GM23338 (cell line): ENCODE data around the gene KCNB1. TPM values are rescaled to one million over a fixed set of nuclear protein-coding genes. Genes with fewer than 3 reads are reported as not detected.

Experiments
- ATAC-seq: fragments of 200-7000 bp; cut with Tn5 transposase; 3 replicates; pipeline ENCODE4 v1.9.1; 2020
- DNase-seq: peaks from one replicate; pipeline ENCODE4 v3.0.0-alpha.2; 2015; ENCODE audit warnings: low spot score
- H2AFZ ChIP-seq: fragments of 200-600 bp; sonication (generic); 2 replicates; pipeline ENCODE4 v1.8.0; 2016; ENCODE audit warnings: antibody characterized with exemption, mild to moderate bottlenecking, moderate library complexity
- H3F3A ChIP-seq: fragments of 200-600 bp; sonication (generic); replicated peaks from 2 replicates; pipeline ENCODE4 v1.8.0; 2017; ENCODE audit warnings: antibody characterized with exemption, mixed run types, low read depth
- H3K27ac ChIP-seq: fragments of 200-600 bp; sonication (generic); 2 replicates; pipeline ENCODE4 v1.6.1; 2016; ENCODE audit warnings: low read depth
- H3K27me3 ChIP-seq: fragments of 200-600 bp; sonication (generic); 2 replicates; pipeline ENCODE4 v1.8.0; 2016; ENCODE audit warnings: mild to moderate bottlenecking, mixed run types, moderate library complexity; ENCODE audit not compliant: insufficient read depth
- H3K36me3 ChIP-seq: fragments of 200-600 bp; sonication (generic); 2 replicates; pipeline ENCODE4 v1.8.0; 2016; ENCODE audit warnings: mild to moderate bottlenecking; ENCODE audit not compliant: insufficient read depth
- H3K4me1 ChIP-seq: fragments of 200-600 bp; sonication (generic); 2 replicates; pipeline ENCODE4 v1.8.0; 2016; ENCODE audit warnings: mild to moderate bottlenecking, moderate library complexity; ENCODE audit not compliant: insufficient read depth
- H3K4me2 ChIP-seq: fragments of 200-600 bp; sonication (generic); 2 replicates; pipeline ENCODE4 v1.7.1; 2017; ENCODE audit warnings: mixed run types
- H3K4me3 ChIP-seq: fragments of 200-600 bp; sonication (generic); 2 replicates; pipeline ENCODE4 v1.6.1; 2016; ENCODE audit warnings: mixed run types
- H3K79me2 ChIP-seq: fragments of 200-600 bp; sonication (generic); replicated peaks from 2 replicates; pipeline ENCODE4 v1.8.0; 2017; ENCODE audit warnings: mild to moderate bottlenecking; ENCODE audit not compliant: insufficient read depth
- H3K9me2 ChIP-seq: fragments of 200-600 bp; sonication (generic); 2 replicates; pipeline ENCODE4 v1.8.0; 2017; ENCODE audit not compliant: insufficient read depth
- H4K20me1 ChIP-seq: fragments of 200-600 bp; sonication (generic); replicated peaks from 2 replicates; pipeline ENCODE4 v1.8.0; 2017; ENCODE audit warnings: mild to moderate bottlenecking; ENCODE audit not compliant: insufficient read depth
- H3K27ac Mint-ChIP-seq: 2 replicates; pipeline ENCODE4 v1.8.0; 2020; ENCODE audit warnings: inconsistent platforms, mild to moderate bottlenecking, moderate library complexity, mixed read lengths
- H3K27me3 Mint-ChIP-seq: 3 replicates; pipeline ENCODE4 v1.8.0; 2022; ENCODE audit warnings: low read depth, mild to moderate bottlenecking, moderate library complexity, mixed read lengths, inconsistent platforms; ENCODE audit not compliant: insufficient read depth, poor library complexity
- H3K36me3 Mint-ChIP-seq: 3 replicates; pipeline ENCODE4 v1.8.0; 2021; ENCODE audit warnings: low read depth, mild to moderate bottlenecking, inconsistent platforms, moderate library complexity, mixed read lengths
- H3K4me1 Mint-ChIP-seq: 3 replicates; pipeline ENCODE4 v1.8.0; 2020; ENCODE audit warnings: mild to moderate bottlenecking, inconsistent platforms, mixed read lengths
- H3K4me3 Mint-ChIP-seq: 3 replicates; pipeline ENCODE4 v1.8.0; 2021; ENCODE audit warnings: moderate library complexity, mild to moderate bottlenecking, inconsistent platforms, mixed read lengths
- H3K9me3 Mint-ChIP-seq: 3 replicates; pipeline ENCODE4 v1.8.0; 2020; ENCODE audit warnings: moderate library complexity, mild to moderate bottlenecking, inconsistent platforms, mixed read lengths
- CREB1 ChIP-seq: fragments of 250-450 bp; sonication (Bioruptor Pico); IDR thresholded peaks from 2 replicates; pipeline ENCODE4 v1.5.0; 2020; ENCODE audit warnings: low read depth, mild to moderate bottlenecking, moderate library complexity
- EZH2phosphoT487 ChIP-seq: fragments of 200-600 bp; sonication (generic); IDR thresholded peaks from one replicate; pipeline ENCODE4 v1.8.1; 2018; ENCODE audit warnings: antibody characterized with exemption; ENCODE audit not compliant: unreplicated experiment
- JUNB ChIP-seq: IDR thresholded peaks from one replicate; pipeline ENCODE4 v1.6.1; 2016; ENCODE audit warnings: antibody characterized with exemption; ENCODE audit not compliant: unreplicated experiment
- NANOG ChIP-seq: IDR thresholded peaks from 2 replicates; pipeline ENCODE4 v1.6.1; 2016; ENCODE audit warnings: antibody characterized with exemption, borderline replicate concordance
- POLR2AphosphoS5 ChIP-seq: IDR thresholded peaks from 2 replicates; pipeline ENCODE4 v1.6.1; 2016; ENCODE audit warnings: antibody characterized with exemption, low read depth
- ZNF114 ChIP-seq: fragments of 250-450 bp; sonication (Bioruptor Pico); IDR thresholded peaks from 2 replicates; pipeline ENCODE4 v1.5.0; 2020; ENCODE audit warnings: mild to moderate bottlenecking, moderate library complexity
- ZNF331 ChIP-seq: fragments of 250-450 bp; sonication (Bioruptor Pico); IDR thresholded peaks from 2 replicates; pipeline ENCODE4 v1.5.0; 2020; ENCODE audit warnings: low read depth, mild to moderate bottlenecking, moderate library complexity
- polyA plus RNA-seq: library from polyadenylated mRNA; unstranded; fragments of >200 nt; fragmentation: Nextera tagmentation; extraction: Ambion mirVana; gene quantifications from 2 replicates; pipeline ENCODE4 v1.2.1, GENCODE V29; 2016
- total RNA-seq: library from RNA; depleted of rRNA; stranded (reverse); fragments of >200 nt; shearing (Covaris generic); gene quantifications from 2 replicates; pipeline ENCODE4 v1.2.3, GENCODE V29; 2014
- TF ChIP-seq, protein P1 (sequence below), 2 experiments: fragments of 200-600 bp in 1 of 2; sonication (generic) in 1 of 2; conservative IDR thresholded peaks; 2 replicates each; pipeline versions ENCODE4 v1.5.1 to v1.6.1; 2016 to 2017; ENCODE audit warnings: antibody characterized with exemption in 2 of 2, low read depth in 2 of 2, mild to moderate bottlenecking in 2 of 2, moderate library complexity in 1 of 2
- TF ChIP-seq, protein P2 (sequence below): IDR thresholded peaks from 2 replicates; pipeline ENCODE4 v1.6.1; 2016; ENCODE audit warnings: antibody characterized with exemption
- TF ChIP-seq, protein P3 (sequence below): IDR thresholded peaks from one replicate; pipeline ENCODE4 v1.6.1; 2018; ENCODE audit warnings: antibody characterized with exemption; ENCODE audit not compliant: unreplicated experiment

The KCNB1 gene
- total and polyA plus RNA-seq, 2 experiments from 2014 or later = 0.28 to 0.29 TPM

DNA sequence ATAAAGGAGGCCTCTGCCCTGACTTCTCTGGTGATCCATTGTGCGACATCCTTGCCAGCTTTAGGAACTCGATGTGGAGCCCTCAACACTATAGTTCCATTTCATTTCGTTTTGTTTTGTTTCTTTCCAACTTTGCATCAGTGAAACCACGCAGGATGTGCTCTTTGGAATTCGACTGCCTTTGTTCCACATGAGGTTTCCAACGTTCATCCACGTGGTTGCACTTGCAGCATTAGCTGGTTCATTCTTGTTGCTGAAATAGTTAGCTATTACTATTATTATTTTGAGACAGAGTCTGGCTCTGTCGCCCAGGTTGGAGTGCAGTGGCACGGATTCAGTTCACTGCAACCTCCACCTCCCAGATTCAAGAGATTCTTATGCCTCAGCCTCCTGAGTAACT, 143.3 kb downstream of the KCNB1 start:
- H3K36me3 Mint-ChIP-seq = no peaks in the 10 kb centered on the region
- H3K4me2 ChIP-seq = no peak overlapping the region
- ATAC-seq = no peak
- no peaks in the 10 kb centered on the region for H3K9me2 ChIP-seq
- peaks cover 4% of the 10 kb centered on the region for H3K27me3 Mint-ChIP-seq
- TF ChIP-seq ZNF114 (no peak), JUNB (no peak), EZH2phosphoT487 (no peak), POLR2AphosphoS5 (no peak), ZNF331 (CRISPR knock-in tag) (no peak), CREB1 (CRISPR knock-in tag) (no peak)
- TF ChIP-seq, protein P1, sequence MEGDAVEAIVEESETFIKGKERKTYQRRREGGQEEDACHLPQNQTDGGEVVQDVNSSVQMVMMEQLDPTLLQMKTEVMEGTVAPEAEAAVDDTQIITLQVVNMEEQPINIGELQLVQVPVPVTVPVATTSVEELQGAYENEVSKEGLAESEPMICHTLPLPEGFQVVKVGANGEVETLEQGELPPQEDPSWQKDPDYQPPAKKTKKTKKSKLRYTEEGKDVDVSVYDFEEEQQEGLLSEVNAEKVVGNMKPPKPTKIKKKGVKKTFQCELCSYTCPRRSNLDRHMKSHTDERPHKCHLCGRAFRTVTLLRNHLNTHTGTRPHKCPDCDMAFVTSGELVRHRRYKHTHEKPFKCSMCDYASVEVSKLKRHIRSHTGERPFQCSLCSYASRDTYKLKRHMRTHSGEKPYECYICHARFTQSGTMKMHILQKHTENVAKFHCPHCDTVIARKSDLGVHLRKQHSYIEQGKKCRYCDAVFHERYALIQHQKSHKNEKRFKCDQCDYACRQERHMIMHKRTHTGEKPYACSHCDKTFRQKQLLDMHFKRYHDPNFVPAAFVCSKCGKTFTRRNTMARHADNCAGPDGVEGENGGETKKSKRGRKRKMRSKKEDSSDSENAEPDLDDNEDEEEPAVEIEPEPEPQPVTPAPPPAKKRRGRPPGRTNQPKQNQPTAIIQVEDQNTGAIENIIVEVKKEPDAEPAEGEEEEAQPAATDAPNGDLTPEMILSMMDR (conservative IDR thresholded peaks at IDR 0.05; ENCODE audit: low read depth in 2 of 2) = no peak
- TF ChIP-seq, protein P2, sequence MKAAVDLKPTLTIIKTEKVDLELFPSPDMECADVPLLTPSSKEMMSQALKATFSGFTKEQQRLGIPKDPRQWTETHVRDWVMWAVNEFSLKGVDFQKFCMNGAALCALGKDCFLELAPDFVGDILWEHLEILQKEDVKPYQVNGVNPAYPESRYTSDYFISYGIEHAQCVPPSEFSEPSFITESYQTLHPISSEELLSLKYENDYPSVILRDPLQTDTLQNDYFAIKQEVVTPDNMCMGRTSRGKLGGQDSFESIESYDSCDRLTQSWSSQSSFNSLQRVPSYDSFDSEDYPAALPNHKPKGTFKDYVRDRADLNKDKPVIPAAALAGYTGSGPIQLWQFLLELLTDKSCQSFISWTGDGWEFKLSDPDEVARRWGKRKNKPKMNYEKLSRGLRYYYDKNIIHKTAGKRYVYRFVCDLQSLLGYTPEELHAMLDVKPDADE = no peak
- no peaks in the 10 kb centered on the region for H3K36me3 ChIP-seq
- DNase-seq = no peak
- H3F3A ChIP-seq = no peaks in the 10 kb centered on the region
- H3K79me2 ChIP-seq = no peaks in the 10 kb centered on the region
- no peak overlapping the region for H3K27ac Mint-ChIP-seq
- no peaks in the 10 kb centered on the region for H3K27me3 ChIP-seq
- H3K27ac ChIP-seq = no peak overlapping the region
- H3K4me1 ChIP-seq = no peaks in the 10 kb centered on the region
- H3K4me3 ChIP-seq = no peak overlapping the region
- no peak overlapping the region for H3K4me3 Mint-ChIP-seq
- H3K9me3 Mint-ChIP-seq = no peaks in the 10 kb centered on the region
- peak overlapping the region; percentile 52; the same call in 1 of the 2 replicates for H2AFZ ChIP-seq
- no peaks in the 10 kb centered on the region; the same call in 1 of the 2 replicates for H4K20me1 ChIP-seq
- no peaks in the 10 kb centered on the region for H3K4me1 Mint-ChIP-seq

DNA sequence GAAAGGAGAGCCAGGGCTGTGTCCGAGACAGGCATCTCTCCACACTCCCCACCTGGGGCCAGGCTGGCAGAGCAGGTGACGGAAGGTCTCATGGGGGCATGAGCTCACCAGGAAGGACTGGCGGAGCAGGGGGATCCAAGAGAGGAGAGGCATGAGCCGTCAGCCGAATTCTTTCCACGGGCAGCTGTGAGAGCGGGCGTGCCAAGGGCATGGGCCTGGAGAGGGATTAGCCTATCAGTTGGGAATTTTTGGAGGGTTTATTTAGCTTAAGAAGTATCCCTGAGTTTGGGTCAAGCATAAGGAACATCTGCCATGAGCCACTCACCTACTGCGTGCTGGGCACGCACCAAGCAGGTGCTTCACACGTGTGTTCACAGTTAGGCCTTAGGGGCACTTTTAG, 144.4 kb downstream of the KCNB1 start:
- H3F3A ChIP-seq = no peaks in the 10 kb centered on the region
- peaks cover 10% of the 10 kb centered on the region for H3K27me3 Mint-ChIP-seq
- TF ChIP-seq, protein P3, sequence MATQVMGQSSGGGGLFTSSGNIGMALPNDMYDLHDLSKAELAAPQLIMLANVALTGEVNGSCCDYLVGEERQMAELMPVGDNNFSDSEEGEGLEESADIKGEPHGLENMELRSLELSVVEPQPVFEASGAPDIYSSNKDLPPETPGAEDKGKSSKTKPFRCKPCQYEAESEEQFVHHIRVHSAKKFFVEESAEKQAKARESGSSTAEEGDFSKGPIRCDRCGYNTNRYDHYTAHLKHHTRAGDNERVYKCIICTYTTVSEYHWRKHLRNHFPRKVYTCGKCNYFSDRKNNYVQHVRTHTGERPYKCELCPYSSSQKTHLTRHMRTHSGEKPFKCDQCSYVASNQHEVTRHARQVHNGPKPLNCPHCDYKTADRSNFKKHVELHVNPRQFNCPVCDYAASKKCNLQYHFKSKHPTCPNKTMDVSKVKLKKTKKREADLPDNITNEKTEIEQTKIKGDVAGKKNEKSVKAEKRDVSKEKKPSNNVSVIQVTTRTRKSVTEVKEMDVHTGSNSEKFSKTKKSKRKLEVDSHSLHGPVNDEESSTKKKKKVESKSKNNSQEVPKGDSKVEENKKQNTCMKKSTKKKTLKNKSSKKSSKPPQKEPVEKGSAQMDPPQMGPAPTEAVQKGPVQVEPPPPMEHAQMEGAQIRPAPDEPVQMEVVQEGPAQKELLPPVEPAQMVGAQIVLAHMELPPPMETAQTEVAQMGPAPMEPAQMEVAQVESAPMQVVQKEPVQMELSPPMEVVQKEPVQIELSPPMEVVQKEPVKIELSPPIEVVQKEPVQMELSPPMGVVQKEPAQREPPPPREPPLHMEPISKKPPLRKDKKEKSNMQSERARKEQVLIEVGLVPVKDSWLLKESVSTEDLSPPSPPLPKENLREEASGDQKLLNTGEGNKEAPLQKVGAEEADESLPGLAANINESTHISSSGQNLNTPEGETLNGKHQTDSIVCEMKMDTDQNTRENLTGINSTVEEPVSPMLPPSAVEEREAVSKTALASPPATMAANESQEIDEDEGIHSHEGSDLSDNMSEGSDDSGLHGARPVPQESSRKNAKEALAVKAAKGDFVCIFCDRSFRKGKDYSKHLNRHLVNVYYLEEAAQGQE = no peak
- no peak for TF ChIP-seq NANOG
- TF ChIP-seq, protein P2 = no peak

More for the DNA sequence above, 144.4 kb downstream of the KCNB1 start:
- Histone ChIP-seq H3K27ac (no peak overlapping the region), H4K20me1 (no peaks in the 10 kb centered on the region; the same call in 1 of the 2 replicates), H3K4me2 (no peak overlapping the region), H3K9me2 (no peaks in the 10 kb centered on the region), H3K36me3 (no peaks in the 10 kb centered on the region), H3K27me3 (no peaks in the 10 kb centered on the region), H3K4me1 (no peaks in the 10 kb centered on the region), H3K4me3 (no peak overlapping the region), H2AFZ (no peak overlapping the region), H3K79me2 (no peaks in the 10 kb centered on the region)
- no peak for ATAC-seq
- Mint-ChIP-seq H3K4me3 (no peak overlapping the region), H3K9me3 (no peaks in the 10 kb centered on the region), H3K4me1 (no peaks in the 10 kb centered on the region), H3K36me3 (no peaks in the 10 kb centered on the region), H3K27ac (no peak overlapping the region)
- no peak for DNase-seq
